GM23338 (cell line): ENCODE measurements around the gene OR1J4. TPM values are rescaled to one million over a fixed set of nuclear protein-coding genes. Genes with fewer than 3 reads are reported as not detected.

ENCODE experiments used
- ATAC-seq: fragments of 200-7000 bp; cut with Tn5 transposase; 3 replicates; pipeline ENCODE4 v1.9.1; 2020
- DNase-seq: peaks from one replicate; pipeline ENCODE4 v3.0.0-alpha.2; 2015; ENCODE audit warnings: low spot score
- H2AFZ ChIP-seq: fragments of 200-600 bp; sonication (generic); 2 replicates; pipeline ENCODE4 v1.8.0; 2016; ENCODE audit warnings: antibody characterized with exemption, mild to moderate bottlenecking, moderate library complexity
- H3F3A ChIP-seq: fragments of 200-600 bp; sonication (generic); replicated peaks from 2 replicates; pipeline ENCODE4 v1.8.0; 2017; ENCODE audit warnings: antibody characterized with exemption, mixed run types, low read depth
- H3K27ac ChIP-seq: fragments of 200-600 bp; sonication (generic); 2 replicates; pipeline ENCODE4 v1.6.1; 2016; ENCODE audit warnings: low read depth
- H3K27me3 ChIP-seq: fragments of 200-600 bp; sonication (generic); 2 replicates; pipeline ENCODE4 v1.8.0; 2016; ENCODE audit warnings: mild to moderate bottlenecking, mixed run types, moderate library complexity; ENCODE audit not compliant: insufficient read depth
- H3K36me3 ChIP-seq: fragments of 200-600 bp; sonication (generic); 2 replicates; pipeline ENCODE4 v1.8.0; 2016; ENCODE audit warnings: mild to moderate bottlenecking; ENCODE audit not compliant: insufficient read depth
- H3K4me1 ChIP-seq: fragments of 200-600 bp; sonication (generic); 2 replicates; pipeline ENCODE4 v1.8.0; 2016; ENCODE audit warnings: mild to moderate bottlenecking, moderate library complexity; ENCODE audit not compliant: insufficient read depth
- H3K4me2 ChIP-seq: fragments of 200-600 bp; sonication (generic); 2 replicates; pipeline ENCODE4 v1.7.1; 2017; ENCODE audit warnings: mixed run types
- H3K4me3 ChIP-seq: fragments of 200-600 bp; sonication (generic); 2 replicates; pipeline ENCODE4 v1.6.1; 2016; ENCODE audit warnings: mixed run types
- H3K79me2 ChIP-seq: fragments of 200-600 bp; sonication (generic); replicated peaks from 2 replicates; pipeline ENCODE4 v1.8.0; 2017; ENCODE audit warnings: mild to moderate bottlenecking; ENCODE audit not compliant: insufficient read depth
- H3K9me2 ChIP-seq: fragments of 200-600 bp; sonication (generic); 2 replicates; pipeline ENCODE4 v1.8.0; 2017; ENCODE audit not compliant: insufficient read depth
- H4K20me1 ChIP-seq: fragments of 200-600 bp; sonication (generic); replicated peaks from 2 replicates; pipeline ENCODE4 v1.8.0; 2017; ENCODE audit warnings: mild to moderate bottlenecking; ENCODE audit not compliant: insufficient read depth
- H3K27ac Mint-ChIP-seq: 2 replicates; pipeline ENCODE4 v1.8.0; 2020; ENCODE audit warnings: inconsistent platforms, mild to moderate bottlenecking, moderate library complexity, mixed read lengths
- H3K27me3 Mint-ChIP-seq: 3 replicates; pipeline ENCODE4 v1.8.0; 2022; ENCODE audit warnings: low read depth, mild to moderate bottlenecking, moderate library complexity, mixed read lengths, inconsistent platforms; ENCODE audit not compliant: insufficient read depth, poor library complexity
- H3K36me3 Mint-ChIP-seq: 3 replicates; pipeline ENCODE4 v1.8.0; 2021; ENCODE audit warnings: low read depth, mild to moderate bottlenecking, inconsistent platforms, moderate library complexity, mixed read lengths
- H3K4me1 Mint-ChIP-seq: 3 replicates; pipeline ENCODE4 v1.8.0; 2020; ENCODE audit warnings: mild to moderate bottlenecking, inconsistent platforms, mixed read lengths
- H3K4me3 Mint-ChIP-seq: 3 replicates; pipeline ENCODE4 v1.8.0; 2021; ENCODE audit warnings: moderate library complexity, mild to moderate bottlenecking, inconsistent platforms, mixed read lengths
- H3K9me3 Mint-ChIP-seq: 3 replicates; pipeline ENCODE4 v1.8.0; 2020; ENCODE audit warnings: moderate library complexity, mild to moderate bottlenecking, inconsistent platforms, mixed read lengths
- CTCF ChIP-seq, 2 experiments: fragments of 200-600 bp in 1 of 2; sonication (generic) in 1 of 2; conservative IDR thresholded peaks; 2 replicates each; pipeline versions ENCODE4 v1.5.1 to v1.6.1; 2016 to 2017; ENCODE audit warnings: antibody characterized with exemption in 2 of 2, low read depth in 2 of 2, mild to moderate bottlenecking in 2 of 2, moderate library complexity in 1 of 2
- EZH2 ChIP-seq: fragments of 200-600 bp; sonication (generic); IDR thresholded peaks from one replicate; pipeline ENCODE4 v1.8.0; 2017; ENCODE audit warnings: antibody characterized with exemption, mild to moderate bottlenecking, low read depth; ENCODE audit not compliant: unreplicated experiment
- EZH2phosphoT487 ChIP-seq: fragments of 200-600 bp; sonication (generic); IDR thresholded peaks from one replicate; pipeline ENCODE4 v1.8.1; 2018; ENCODE audit warnings: antibody characterized with exemption; ENCODE audit not compliant: unreplicated experiment
- JUNB ChIP-seq: IDR thresholded peaks from one replicate; pipeline ENCODE4 v1.6.1; 2016; ENCODE audit warnings: antibody characterized with exemption; ENCODE audit not compliant: unreplicated experiment
- NANOG ChIP-seq: IDR thresholded peaks from 2 replicates; pipeline ENCODE4 v1.6.1; 2016; ENCODE audit warnings: antibody characterized with exemption, borderline replicate concordance
- POLR2AphosphoS5 ChIP-seq: IDR thresholded peaks from 2 replicates; pipeline ENCODE4 v1.6.1; 2016; ENCODE audit warnings: antibody characterized with exemption, low read depth
- REST ChIP-seq: IDR thresholded peaks from one replicate; pipeline ENCODE4 v1.6.1; 2018; ENCODE audit warnings: antibody characterized with exemption; ENCODE audit not compliant: unreplicated experiment
- STAT1 ChIP-seq: IDR thresholded peaks from one replicate; pipeline ENCODE4 v1.6.1; 2016; ENCODE audit warnings: antibody characterized with exemption; ENCODE audit not compliant: unreplicated experiment
- ZNF331 ChIP-seq: fragments of 250-450 bp; sonication (Bioruptor Pico); IDR thresholded peaks from 2 replicates; pipeline ENCODE4 v1.5.0; 2020; ENCODE audit warnings: low read depth, mild to moderate bottlenecking, moderate library complexity
- ZNF462 ChIP-seq: fragments of 250-450 bp; sonication (Bioruptor Pico); IDR thresholded peaks from 2 replicates; pipeline ENCODE4 v1.5.0; 2020; ENCODE audit warnings: mild to moderate bottlenecking, moderate library complexity
- polyA plus RNA-seq: library from polyadenylated mRNA; unstranded; fragments of >200 nt; fragmentation: Nextera tagmentation; extraction: Ambion mirVana; gene quantifications from 2 replicates; pipeline ENCODE4 v1.2.1, GENCODE V29; 2016
- total RNA-seq: library from RNA; depleted of rRNA; stranded (reverse); fragments of >200 nt; shearing (Covaris generic); gene quantifications from 2 replicates; pipeline ENCODE4 v1.2.3, GENCODE V29; 2014

Gene OR1J4
- total and polyA plus RNA-seq, 2 experiments from 2014 or later = not detected

- no peaks in the 10 kb centered on the region for H3K9me2 ChIP-seq
- H3K4me1 Mint-ChIP-seq = no peaks in the 10 kb centered on the region
- no peaks in the 10 kb centered on the region for H3K36me3 ChIP-seq
- TF ChIP-seq STAT1 (no peak), NANOG (no peak), ZNF331 (CRISPR knock-in tag) (no peak), POLR2AphosphoS5 (no peak), EZH2phosphoT487 (no peak), EZH2 (no peak), JUNB (no peak)
- no peak overlapping the region for H3K4me3 ChIP-seq
- no peaks in the 10 kb centered on the region for H3K27me3 Mint-ChIP-seq
- no peak for DNase-seq
- H3K27ac ChIP-seq = no peak overlapping the region
- no peak overlapping the region for H3K4me2 ChIP-seq
- no peak overlapping the region for H2AFZ ChIP-seq
- H3K27ac Mint-ChIP-seq = no peak overlapping the region
- H3F3A ChIP-seq = no peaks in the 10 kb centered on the region
- no peaks in the 10 kb centered on the region for H4K20me1 ChIP-seq
- H3K9me3 Mint-ChIP-seq = peaks cover 34% of the 10 kb centered on the region
- H3K4me1 ChIP-seq = no peaks in the 10 kb centered on the region
- H3K27me3 ChIP-seq = peaks cover 7% of the 10 kb centered on the region; the same call in 1 of the 2 replicates
- H3K36me3 Mint-ChIP-seq = no peaks in the 10 kb centered on the region; the same call in 2 of the 3 replicates
- H3K79me2 ChIP-seq = no peaks in the 10 kb centered on the region
- H3K4me3 Mint-ChIP-seq = no peak overlapping the region
- ATAC-seq = no peak
These were observed 715 bp upstream of the OR1J4 start for GRCh38 chr9:122518226-122518625.

GRCh38 chr9:122519376-122519775 lies 435 bp downstream of the OR1J4 start:
- ATAC-seq = no peak
- Histone ChIP-seq H3K4me2 (no peak overlapping the region), H3K27me3 (peaks cover 7% of the 10 kb centered on the region; the same call in 1 of the 2 replicates), H3K79me2 (no peaks in the 10 kb centered on the region), H3K27ac (no peak overlapping the region), H3F3A (no peaks in the 10 kb centered on the region), H3K4me1 (no peaks in the 10 kb centered on the region), H3K4me3 (no peak overlapping the region), H3K9me2 (no peaks in the 10 kb centered on the region), H3K36me3 (no peaks in the 10 kb centered on the region; the same call in 1 of the 2 replicates), H2AFZ (no peak overlapping the region), H4K20me1 (no peaks in the 10 kb centered on the region)
- DNase-seq = no peak
- no peak overlapping the region for H3K4me3 Mint-ChIP-seq
- H3K27me3 Mint-ChIP-seq = no peaks in the 10 kb centered on the region
- H3K27ac Mint-ChIP-seq = no peak overlapping the region
- H3K36me3 Mint-ChIP-seq = no peaks in the 10 kb centered on the region; the same call in 2 of the 3 replicates
- H3K9me3 Mint-ChIP-seq = peaks cover 36% of the 10 kb centered on the region
- H3K4me1 Mint-ChIP-seq = no peaks in the 10 kb centered on the region
- TF ChIP-seq POLR2AphosphoS5 = no peak
- TF ChIP-seq ZNF331 (CRISPR knock-in tag) = no peak
- TF ChIP-seq EZH2 = no peak
- no peak for TF ChIP-seq ZNF462 (CRISPR knock-in tag)
- no peak for TF ChIP-seq EZH2phosphoT487
- TF ChIP-seq STAT1 = no peak
- no peak for TF ChIP-seq REST
- no peak for TF ChIP-seq CTCF (conservative IDR thresholded peaks at IDR 0.05; ENCODE audit: low read depth in 2 of 2)
- TF ChIP-seq NANOG = no peak
